Measurements from ENCODE around the gene MIOS.

DNA sequence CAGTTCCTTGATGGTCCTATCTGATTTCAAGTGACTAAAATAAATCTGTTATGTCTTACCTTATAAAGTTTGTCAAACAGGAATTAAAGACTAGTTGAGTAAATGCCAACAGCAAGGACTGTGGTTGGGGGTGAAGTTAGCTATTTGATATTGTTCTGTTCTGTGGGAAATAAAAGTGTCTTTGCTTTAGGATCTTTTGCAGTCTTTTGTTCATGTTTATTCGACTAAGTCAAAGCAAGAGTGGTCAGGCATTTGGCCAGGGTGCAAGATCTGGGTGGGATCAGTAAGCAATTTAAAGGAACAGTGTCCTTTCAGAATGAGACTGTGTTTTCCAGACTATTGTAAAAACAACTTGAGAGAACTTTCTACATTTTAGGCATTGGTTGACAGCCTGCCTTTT is 31.0 kb upstream of the MIOS start, which contains the start of gene COL28A1:
- TF ChIP-seq, protein P1, sequence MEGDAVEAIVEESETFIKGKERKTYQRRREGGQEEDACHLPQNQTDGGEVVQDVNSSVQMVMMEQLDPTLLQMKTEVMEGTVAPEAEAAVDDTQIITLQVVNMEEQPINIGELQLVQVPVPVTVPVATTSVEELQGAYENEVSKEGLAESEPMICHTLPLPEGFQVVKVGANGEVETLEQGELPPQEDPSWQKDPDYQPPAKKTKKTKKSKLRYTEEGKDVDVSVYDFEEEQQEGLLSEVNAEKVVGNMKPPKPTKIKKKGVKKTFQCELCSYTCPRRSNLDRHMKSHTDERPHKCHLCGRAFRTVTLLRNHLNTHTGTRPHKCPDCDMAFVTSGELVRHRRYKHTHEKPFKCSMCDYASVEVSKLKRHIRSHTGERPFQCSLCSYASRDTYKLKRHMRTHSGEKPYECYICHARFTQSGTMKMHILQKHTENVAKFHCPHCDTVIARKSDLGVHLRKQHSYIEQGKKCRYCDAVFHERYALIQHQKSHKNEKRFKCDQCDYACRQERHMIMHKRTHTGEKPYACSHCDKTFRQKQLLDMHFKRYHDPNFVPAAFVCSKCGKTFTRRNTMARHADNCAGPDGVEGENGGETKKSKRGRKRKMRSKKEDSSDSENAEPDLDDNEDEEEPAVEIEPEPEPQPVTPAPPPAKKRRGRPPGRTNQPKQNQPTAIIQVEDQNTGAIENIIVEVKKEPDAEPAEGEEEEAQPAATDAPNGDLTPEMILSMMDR (conservative IDR thresholded peaks at IDR 0.05; ENCODE audit: low read depth, low read length): no peak
- TF ChIP-seq EZH2phosphoT487 (IDR thresholded peaks at IDR 0.05; ENCODE audit: borderline replicate concordance, low read length): no peak
